Stimulated activated CD4-positive, alpha-beta T cell treated with anti-CD3 and anti-CD28 coated beads, Interleukin-2, amount 100 ng/mL, for 48 hours (primary cell): ENCODE measurements around the gene MED15.
"Not testable (repeated sequence)": the region's sequence is repeated elsewhere in the genome, so short reads cannot be mapped to it uniquely, and the experiment has no call there.

Experiments
- DNase-seq, 2 donors: peaks; one replicate each; pipeline ENCODE4 v3.0.0-alpha.2; 2020

The MED15 gene

DNA sequence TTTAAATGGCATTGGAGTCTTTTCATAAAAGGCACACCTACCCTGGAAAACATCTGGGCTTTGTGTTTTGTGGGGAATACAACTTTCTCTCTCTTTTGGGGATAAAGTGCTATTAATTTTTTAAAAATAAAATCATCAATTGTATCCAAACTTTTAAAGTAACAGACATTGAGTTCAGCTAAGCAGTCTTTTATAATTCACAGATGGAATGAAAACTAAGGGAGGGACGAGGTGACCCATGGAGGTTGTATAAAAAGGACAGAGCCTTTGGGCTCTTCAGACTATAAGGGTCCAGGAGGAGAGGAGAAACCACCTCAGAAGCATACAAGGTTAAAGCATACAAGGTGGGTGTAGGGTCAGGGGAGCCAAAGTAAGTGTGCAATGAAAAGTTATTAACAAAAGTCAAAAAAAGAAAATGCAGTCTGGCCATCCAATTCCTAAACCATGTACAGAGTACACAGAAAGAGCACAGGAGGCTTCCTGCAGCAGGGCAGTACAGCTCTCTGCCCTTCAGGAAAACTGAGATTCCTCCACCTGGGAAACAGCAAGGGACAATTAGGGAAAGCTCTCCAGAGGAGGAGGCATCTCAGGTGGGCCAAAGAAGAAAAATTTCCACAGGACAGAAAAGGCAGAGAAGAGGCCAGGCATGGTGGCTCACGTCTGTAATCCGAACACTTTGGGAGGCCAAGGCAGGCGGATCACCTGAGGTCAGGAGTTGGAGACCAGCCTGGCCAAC, 22.3 kb upstream of the MED15 start:
- DNase-seq = no peak

DNA sequence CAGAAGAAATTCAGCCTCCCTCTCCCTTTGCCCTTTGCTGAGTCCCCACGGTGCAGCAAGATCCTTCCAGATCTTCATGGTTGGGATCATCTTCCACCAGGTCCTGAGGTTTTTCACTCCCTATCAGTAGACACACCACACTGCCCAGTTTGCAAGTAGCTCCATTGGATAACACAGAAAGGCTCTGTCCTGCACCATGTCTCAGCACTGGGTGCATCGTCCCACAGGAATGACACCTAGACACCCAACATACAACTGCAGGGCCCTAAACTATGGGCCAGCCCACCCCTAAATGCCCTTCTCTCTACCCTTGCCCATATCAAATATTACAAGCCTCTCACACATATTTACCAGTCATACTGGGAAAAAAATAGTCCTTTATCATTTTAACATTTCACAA, 21.2 kb upstream of the MED15 start:
- DNase-seq = no peak

DNA sequence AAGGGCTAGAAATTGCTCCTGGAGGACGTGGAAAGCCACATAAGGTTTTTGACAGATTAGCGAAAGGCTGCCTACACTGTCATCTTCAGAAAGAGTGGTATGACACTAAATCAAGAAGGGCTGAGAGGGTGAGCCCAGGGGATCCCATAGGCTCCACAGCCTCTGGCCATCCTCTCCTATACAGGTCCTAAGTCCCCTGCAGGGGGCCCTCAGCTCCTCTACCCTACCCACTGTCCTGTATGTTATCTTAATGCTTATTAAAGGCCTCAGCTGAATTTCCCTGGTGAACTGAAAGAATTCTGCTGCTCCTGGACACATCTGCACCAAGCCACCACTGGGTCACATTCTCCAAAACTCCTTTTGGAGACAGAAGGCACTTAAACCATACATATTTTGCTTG, 19.7 kb upstream of the MED15 start:
- no peak for DNase-seq

DNA sequence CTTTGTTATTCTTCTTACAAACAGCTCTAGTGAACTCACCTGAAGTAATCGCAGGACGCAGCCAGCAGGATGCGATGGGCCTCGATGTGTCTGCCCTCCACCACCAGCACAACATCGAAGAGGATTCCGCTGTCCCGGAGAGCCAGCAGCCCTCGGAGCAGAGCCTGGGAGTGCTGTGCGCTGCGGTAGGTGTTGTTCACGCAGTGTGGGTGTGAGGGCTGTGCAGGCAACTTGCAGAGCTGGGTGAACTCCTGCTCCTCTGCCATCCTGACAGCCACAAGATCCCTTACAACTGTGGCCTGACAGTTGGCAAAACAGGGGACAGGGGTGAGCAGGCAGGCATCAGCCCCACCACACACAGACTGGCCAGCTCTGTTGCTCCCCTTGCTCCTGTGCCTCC, 18.5 kb upstream of the MED15 start:
- DNase-seq = no peak

DNA sequence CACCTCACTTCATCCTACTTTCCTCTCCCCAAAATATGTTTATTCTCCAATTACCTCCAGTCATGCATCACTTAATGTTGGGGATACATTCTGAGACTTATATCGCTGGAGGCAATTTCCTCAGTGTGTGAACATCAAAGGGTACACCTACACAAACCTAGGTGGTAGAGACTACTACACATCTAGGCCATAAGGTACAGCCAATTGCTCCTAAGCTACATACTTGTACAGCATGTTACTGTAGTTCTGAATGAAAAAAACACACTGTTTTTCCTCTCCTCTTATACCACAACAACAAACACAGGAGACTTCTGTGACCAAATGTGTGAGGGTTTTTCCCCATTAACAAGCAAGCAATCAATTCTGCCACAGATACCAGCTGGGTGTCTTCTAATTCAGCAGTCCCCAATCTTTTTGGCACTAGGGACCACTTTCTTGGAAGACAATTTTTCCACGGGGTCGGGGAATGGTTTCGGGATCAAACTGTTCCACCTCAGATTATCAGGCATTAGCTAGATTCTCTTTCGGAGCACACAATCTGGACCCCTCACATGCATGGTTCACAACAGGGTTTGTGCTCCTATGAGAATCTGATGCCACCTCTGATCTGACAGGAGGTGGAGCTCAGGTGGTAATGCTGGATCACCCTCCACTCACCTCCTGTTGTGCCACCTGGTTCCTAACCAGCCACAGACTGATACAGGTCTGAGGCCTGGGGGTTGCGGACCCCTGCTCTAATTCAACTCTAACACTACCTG, 17.0 kb upstream of the MED15 start:
- no peak for DNase-seq

- no peak for DNase-seq
Measured at GRCh38 chr22:20490941-20491307, 16.5 kb upstream of the MED15 start.

- DNase-seq = no peak
Measured at GRCh38 chr22:20491346-20491745, 16.1 kb upstream of the MED15 start.

- DNase-seq = no peak
Measured at GRCh38 chr22:20494978-20495860, 12.2 kb upstream of the MED15 start, which contains the start of gene KLHL22. TSS of gene KLHL22 (minus strand) at chr22:20495795. CDS start at chr22:20489211, 6,584 bp downstream.

DNA sequence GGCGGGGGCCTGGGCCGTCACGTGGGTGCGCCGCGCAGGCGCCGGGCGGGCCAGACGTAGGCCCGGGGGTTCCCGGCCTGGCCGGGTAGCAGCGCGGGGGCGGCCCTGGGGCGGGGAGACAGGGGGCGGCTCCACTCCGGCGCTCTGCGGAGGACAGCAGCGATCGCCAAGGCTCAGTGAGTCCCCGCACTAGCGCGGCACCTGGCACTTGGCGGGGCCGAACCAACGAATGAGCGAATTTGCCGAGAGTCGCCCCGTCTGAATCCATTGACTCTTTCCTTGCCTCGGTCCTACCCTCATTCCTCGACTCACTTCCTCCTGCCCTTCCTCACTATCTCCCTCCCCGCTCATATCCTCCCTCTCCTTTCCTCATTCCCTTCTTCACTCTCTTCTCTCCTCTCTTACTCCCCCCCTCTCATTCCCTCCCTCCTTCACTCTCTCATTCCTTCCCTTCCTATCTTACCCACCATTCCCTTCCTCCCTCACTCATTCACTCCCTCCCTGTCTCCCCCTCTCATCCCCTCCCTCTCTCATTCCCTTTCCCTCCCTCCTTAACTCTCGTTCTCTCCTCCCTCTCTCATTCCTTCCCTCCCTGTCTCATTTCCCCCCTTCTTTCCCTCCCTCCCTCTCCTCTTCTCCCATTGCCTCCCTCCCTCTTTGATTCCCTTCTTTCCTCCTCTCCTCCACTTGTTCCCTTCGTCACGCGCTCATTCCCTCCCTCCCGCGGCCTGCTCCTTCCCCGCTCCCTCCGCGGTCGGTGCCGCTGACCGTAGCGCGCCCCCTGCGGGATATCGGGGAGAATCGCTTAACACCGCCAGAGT, 11.3 kb upstream of the MED15 start:
- peak; percentile 87 to 92 for DNase-seq

DNA sequence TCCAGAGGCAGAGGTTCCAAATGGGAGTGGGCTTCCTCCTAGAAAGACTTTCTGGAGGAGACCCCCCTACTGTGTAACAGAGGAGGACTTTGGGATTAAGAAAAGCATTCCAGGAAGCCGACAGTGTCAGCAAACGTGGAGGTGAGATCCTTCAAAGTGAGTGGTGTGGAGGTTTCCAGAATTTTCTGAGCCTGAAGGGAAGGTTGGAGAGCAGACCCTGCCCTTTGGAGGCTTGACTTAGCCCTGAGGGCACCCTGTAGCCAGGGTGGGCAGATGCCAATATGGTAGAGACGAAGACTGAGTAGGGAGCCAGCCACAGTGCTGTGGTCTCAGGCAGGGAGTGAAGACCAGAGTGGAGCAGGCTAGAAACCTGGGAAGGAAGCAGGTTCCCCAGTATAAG, 10.0 kb upstream of the MED15 start:
- no peak for DNase-seq

- DNase-seq = no peak
Measured at GRCh38 chr22:20498913-20499312, 8.5 kb upstream of the MED15 start.

DNA sequence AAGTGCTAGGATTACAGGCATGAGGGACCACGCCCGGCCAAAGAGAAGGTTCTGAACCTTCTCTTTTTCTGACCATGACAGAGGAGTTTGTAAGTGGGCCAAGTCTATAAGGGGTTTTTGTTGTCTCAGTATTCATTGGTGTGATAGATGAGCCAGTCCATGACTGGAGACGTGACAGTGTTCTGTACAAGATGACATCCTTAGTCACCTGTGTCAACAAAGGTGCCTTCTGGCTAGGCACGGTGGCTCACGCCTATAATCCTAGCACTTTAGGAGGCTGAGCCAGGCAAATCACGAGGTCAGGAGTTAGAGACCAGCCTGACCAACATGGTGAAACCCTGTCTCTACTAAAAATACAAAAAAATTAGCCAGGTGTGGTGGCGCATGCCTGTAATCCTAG, 7.6 kb upstream of the MED15 start:
- DNase-seq = no peak

- DNase-seq = no peak
Measured at GRCh38 chr22:20503816-20504215, 3.6 kb upstream of the MED15 start.

- not testable (repeated sequence) for DNase-seq
Measured at GRCh38 chr22:20504293-20504922, 3.0 kb upstream of the MED15 start.

- DNase-seq = no peak
Measured at GRCh38 chr22:20506543-20507252, 712 bp upstream of the MED15 start.

DNA sequence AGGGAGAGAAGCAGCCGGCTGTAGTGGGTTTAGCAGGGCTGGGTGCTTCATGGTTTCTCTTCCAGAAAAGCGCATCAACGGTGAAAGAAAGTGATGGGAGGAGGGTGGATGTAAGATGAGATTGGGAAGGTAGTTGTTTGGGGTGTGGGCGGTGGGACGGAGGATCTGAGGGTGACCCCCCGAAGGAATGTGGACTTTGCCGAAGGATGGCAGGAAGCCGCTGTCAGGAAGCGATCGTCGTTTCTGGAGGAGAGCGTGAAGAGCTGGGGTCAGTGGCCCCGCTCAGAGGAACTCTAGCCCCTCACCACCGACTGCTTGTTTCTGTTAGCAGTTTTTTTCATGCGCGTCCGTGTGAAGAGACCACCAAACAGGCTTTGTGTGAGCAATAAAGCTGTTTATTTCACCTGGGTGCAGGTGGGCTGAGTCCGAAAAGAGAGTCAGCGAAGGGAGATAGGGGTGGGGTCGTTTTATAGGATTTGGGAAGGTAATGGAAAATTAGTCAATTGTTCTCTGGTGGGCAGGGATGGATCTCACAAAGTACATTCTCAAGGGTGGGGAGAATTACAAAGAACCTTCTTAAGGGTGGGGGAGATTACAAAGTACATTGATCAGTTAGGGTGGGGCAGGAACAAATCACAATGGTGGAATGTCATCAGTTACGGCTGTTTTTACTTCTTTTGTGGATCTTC, 801 bp downstream of the MED15 start:
- DNase-seq = not testable (repeated sequence)

GRCh38 chr22:20508815-20509271, 1.4 kb downstream of the MED15 start:
- DNase-seq = no peak

GRCh38 chr22:20509344-20510047, 2.1 kb downstream of the MED15 start:
- DNase-seq = peak; percentile 19 to 42

DNA sequence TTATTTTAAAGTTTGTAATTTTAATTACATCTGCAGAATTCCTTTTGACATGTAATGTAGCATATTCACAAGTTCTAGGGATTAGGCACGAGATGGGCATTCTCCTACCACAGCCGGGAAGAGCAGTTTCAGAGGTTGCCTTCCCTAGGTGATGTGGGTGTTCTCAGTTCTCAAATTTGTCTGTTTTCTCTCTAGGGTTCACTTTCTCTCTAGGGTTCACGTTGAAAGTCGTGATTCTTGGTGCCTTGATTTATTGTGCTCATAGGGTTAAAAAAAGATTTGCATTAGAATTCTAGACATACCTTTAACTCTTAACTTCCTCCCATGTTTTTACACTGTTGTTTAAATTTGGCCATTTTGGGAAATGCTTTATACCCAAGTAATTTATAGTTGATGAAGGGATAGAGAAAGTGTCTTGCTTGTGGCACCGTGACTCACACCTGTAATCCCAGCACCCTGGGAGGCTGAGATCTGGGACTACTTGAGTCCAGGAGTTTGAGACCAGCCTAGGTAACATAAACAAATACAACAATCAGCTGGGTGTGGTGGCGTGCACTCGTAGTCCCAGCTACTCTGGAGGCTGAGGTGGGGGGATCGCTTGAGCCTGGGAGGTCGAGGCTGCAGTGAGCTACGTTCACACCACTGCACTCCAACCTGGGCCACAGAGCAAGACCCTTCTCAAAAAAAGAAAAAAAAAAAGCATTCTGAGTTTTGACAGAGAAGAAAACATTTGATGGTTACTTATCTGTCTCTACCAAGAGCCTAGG, 3.6 kb downstream of the MED15 start:
- no peak for DNase-seq
